HG02623 (cell line): ENCODE measurements around the gene MSRB1.
"Not testable (repeated sequence)": the region's sequence is repeated elsewhere in the genome, so short reads cannot be mapped to it uniquely, and the experiment has no call there.

Experiments used
- ATAC-seq: cut with Tn5 transposase; IDR thresholded peaks from one replicate; pipeline ENCODE4 v1.9.1; 2021; ENCODE audit warnings: moderate library complexity; ENCODE audit not compliant: unreplicated experiment

Gene MSRB1

DNA sequence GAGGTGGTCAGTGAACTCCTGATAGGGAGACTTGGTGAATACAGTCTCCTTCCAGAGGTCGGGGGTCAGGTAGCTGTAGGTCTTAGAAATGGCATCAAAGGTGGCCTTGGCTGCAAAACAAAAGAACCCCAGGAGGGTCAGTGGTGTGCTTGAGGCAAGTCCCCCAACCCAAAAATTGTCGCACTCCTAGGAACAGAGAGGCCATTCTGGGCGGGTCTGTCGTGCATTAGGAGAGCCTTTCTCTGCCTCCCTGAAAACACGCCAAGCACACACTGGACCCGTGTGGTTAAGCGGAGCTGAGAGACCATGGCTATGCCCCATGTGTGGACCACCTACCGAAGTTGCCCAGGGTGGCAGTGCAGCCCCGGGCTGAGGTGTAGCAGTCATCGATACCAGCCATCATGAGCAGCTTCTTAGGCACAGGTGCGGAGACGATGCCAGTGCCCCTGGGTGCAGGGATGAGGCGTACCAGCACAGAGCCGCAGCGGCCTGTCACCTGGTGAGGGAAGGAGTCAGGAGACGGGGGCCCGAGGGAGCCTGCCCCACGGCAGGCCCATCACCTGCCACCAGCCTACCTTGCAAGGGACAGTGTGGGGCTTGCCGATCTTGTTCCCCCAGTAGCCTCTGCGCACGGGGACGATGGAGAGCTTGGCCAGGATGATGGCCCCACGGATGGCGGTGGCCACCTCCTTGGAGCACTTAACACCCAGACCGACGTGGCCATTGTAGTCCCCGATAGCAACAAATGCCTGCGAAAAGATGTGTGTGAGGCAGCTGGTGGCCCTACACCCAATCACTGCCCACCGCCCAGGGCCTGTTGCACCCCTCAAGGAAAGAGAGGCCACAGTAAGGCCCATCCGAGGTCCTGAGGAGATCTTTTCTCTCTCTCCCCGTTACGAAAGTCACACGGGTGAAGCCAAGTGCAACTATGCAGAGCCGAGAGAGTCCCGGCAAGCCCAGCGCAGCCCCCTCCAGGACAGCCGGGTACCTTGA, 19.5 kb upstream of the MSRB1 start:
- ATAC-seq = not testable (repeated sequence)

DNA sequence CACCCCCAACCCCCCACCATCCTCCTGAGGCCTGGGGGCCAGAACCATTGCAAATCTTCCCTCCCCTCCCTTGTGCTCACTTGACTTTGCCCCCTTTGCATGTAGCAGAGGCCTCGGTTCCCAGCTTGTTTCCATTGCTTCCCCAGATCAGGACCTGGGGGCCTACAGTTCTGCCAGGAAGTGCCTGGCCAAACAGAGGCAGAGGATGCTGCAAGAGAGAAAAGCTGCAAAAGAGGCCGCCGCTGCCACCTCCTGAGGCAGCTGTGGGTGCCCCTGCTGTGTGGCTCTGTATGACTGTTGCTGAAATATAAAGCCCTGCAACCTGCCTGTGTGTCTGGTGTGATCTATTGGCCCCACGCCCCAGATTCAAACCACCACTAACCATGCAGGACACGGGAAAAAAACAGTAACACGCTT, 18.7 kb upstream of the MSRB1 start:
- ATAC-seq = no peak

DNA sequence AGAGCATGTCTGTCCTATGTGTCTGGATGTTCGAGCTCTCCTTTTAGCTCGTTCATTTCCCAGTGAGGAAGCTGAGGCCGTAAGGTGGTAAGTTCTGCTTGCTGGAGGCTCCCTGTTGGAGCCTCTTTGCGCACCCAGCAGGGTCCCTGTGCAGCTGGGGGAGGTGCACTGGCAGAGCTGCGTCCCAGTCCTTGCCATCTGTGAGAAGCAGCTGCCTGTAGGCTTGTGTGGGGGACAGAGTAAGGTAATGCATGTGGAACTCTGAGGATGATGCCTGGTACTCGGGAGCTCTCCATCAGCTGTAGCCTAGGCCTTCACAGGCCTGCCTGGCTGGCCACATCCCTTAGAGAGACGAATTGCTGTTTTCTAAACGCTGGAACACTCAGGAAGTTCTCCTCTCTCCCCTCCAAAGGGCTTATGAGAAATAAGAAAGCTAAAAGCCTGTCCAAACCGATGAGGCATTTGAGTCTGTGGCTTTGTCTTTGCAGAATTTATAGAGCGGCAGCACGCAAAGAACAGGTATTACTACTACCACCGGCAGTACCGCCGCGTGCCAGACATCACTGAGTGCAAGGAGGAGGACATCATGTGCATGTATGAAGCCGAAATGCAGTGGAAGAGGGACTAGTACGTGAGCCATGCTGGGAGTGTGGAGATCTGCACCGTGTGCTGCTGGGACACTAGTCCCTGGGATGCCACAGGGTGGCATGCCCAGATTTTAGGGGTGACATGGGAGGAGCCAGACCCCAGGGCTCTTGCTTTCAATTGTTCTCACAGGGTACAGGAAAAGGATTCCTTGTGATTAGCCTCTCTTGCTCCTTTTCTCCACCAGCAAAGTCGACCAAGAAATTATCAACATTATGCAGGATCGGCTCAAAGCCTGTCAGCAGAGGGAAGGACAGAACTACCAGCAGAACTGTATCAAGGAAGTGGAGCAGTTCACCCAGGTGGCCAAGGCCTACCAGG, 17.9 kb upstream of the MSRB1 start:
- ATAC-seq = no peak

DNA sequence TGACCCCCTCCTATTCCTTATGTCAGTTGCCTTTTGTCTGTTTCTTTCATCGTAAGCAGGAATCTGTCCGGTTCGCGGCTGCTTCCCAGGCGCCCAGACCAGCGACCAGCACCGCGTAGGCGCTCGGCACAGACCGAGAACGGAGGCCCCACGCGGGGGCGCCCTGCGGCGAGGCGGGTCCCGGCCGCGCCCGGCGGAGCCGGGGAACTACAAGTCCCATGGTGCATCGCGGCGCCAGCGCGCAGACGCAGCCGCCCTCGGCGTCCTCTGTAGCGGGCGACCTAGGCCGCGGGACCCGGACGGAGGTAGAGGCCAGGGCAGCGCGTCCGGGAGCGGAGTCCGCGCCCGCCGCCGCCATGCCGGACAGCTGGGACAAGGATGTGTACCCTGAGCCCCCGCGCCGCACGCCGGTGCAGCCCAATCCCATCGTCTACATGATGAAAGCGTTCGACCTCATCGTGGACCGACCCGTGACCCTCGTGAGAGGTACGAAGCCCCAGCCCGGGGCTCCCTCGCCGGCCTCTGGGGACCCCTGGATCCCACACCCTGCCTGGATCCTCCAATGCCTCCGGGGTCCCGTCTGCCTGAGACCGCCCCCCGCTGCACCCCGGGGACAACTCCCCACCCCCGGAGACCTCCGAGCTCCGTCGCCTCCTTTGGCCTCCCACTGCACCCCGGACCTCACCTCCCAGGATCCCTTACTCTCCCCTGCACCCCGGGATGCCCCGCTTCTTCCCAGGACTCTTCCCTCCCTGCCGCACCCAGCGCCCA, 16.5 kb upstream of the MSRB1 start, which contains the start of gene NDUFB10:
Gene NDUFB10 (plus strand): TSS at position 270 of the 771 bp plus-strand sequence. CDS start 87 bp downstream, at position 357.
- peak; percentile 70 for ATAC-seq

DNA sequence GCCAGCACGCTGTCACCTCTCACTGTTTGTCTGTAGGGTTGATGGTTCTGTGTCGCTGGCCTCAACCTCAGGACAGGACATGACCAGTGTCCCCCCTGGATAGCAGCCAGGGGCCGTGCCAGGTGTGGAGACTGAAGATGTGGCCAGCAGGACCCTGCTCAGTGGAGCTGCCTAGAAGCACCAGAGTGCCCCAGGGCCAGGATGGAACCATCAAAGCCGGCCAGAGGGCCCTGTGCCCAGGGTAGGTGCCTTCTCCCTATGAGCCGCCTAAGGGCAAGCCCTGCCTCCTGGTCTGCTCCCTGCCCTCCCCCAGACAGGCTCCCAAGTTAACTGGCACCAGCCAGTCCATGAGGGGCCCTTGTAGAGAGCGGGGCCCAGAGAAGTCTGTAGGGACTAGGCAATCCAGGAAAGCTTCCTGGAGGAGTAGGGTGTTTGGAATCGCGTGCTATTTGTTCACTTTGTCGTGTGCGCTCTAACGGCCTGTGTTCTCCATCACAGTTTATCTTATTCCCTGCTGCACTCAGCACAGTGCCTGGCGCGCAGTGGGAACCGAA, 15.8 kb upstream of the MSRB1 start:
- no peak for ATAC-seq

DNA sequence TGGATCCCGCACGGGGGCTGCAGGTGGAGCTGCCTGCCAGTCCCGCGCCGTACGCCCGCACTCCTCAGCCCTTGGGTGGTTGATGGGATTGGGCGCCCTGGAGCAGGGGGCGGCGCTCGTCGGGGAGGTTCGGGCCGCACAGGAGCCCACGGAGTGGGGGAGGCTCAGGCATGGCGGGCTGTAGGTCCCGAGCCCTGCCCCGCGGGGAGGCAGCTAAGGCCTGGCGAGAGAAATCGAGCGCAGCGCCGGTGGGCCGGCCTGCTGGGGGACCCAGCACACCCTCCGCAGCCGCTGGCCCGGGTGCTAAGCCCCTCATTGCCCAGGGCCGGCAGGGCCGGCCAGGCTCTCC, 15.1 kb upstream of the MSRB1 start:
- not testable (repeated sequence) for ATAC-seq

DNA sequence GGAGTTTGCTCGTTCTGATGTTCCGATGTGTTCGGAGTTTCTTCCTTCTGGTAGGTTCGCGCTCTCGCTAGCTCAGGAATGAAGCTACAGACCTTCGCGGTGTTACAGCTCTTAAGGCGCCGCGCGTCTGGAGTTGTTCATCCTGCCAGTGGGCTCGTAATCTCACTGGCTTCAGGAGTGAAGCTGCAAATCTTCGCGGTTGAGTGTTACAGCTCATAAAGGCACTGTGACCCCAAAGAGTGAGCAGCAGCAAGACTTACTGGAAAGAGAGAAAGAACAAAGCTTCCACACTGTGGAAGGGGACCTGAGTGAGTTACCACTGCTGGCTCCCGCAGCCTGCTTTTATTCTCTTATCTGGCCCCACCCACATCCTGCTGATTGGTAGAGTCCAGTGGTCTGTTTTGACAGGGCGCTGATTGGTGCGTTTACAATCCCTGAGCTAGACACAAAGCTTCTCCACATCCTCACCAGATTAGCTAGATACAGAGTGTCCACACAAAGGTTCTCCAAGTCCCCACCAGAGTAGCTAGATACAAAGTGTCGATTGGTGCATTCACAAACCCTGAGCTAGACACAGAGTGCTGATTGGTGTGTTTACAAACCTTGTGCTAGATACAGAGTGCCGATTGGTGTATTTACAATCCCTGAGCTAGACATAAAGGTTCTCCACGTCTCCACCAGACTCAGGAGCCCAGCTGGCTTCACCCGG, 14.6 kb upstream of the MSRB1 start:
- ATAC-seq = not testable (repeated sequence)

DNA sequence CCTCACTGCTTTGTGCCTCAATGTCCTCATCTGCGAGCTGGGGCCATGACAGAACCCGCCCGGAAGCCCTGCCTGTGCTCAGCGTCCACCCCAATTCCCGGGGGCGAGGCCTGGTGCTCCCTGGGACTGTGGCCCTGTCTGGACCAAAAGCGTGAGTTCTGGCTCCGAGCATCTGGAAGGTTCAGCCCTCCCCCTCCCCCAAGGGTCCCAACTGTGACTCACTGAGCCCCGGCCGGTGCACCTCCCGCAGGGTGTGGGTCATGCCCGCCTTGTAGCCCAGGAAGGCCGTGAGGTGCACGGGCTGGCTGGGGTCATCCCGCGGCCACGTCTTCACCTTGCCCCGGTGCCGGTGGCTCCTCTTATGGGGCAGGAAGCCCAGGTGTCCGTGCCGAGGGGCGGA, 10.7 kb upstream of the MSRB1 start:
- ATAC-seq = no peak

DNA sequence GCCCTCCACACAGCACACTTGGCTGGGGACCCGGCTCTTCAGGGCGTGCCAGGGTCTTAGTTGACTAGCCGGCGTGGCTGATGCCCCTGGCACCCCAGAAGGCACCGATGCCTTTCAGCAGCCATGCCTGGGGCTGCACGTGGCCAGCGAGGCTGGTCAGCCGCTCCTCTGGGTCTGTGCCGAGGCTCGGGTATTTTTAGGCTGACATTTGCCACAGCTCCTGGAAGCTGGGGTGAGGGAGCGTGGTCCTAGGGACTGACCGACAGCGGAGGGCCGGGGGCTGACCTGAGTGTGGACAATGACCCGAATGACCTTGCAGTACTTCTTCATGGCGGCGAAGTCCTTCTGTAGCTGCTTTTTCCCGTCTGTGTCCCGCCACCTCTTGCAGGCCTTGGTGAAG, 7.6 kb upstream of the MSRB1 start:
- no peak for ATAC-seq

DNA sequence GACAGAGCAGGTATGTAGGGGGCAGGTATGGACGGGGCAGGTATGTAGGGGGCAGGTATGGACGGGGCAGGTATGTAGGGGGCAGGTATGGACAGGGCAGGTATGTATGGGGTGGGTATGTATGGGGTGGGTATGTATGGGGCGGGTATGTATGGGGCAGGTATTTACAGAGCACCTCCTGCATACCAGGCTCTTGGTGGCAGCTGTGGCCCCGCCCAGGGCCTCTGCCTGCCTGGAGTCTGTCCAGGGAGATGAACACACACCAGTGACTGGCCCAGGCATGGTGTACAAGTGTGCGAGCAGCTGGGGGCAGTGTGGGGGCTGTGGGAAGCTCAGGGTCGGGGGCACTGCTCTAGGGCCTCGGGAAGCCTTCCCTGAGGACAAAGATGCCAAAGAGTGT, 7.0 kb upstream of the MSRB1 start:
- ATAC-seq = no peak

DNA sequence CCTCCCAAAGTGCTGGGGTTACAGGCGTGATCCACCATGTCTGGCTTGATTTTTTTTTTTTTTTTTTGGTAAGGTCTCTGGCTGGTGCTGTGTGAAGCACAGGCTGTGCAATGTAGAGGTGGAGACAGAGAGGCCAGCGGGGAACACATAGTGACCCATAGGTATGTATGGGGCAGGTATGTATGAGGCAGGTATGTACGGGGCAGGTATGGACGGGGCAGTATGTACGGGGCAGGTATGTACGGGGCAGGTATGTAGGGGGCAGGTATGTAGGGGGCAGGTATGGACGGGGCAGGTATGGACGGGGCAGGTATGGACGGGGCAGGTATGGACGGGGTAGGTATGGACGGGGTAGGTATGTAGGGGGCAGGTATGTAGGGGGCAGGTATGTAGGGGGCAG, 6.5 kb upstream of the MSRB1 start:
- no peak for ATAC-seq

DNA sequence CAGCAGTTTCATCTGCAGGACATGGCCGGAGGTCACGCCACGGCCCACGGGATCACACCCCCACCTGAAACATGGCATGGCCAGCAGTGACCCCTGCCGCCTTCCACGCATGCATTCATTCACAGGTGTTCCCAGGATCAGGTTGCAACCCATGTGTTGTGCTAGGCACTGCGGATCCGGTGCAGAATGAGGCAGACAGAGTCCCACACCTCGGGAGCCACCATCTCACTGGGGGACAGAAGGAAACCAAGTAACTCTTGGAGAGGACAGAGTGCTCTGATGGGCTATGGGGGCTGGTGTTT, 4.3 kb upstream of the MSRB1 start:
- no peak for ATAC-seq

DNA sequence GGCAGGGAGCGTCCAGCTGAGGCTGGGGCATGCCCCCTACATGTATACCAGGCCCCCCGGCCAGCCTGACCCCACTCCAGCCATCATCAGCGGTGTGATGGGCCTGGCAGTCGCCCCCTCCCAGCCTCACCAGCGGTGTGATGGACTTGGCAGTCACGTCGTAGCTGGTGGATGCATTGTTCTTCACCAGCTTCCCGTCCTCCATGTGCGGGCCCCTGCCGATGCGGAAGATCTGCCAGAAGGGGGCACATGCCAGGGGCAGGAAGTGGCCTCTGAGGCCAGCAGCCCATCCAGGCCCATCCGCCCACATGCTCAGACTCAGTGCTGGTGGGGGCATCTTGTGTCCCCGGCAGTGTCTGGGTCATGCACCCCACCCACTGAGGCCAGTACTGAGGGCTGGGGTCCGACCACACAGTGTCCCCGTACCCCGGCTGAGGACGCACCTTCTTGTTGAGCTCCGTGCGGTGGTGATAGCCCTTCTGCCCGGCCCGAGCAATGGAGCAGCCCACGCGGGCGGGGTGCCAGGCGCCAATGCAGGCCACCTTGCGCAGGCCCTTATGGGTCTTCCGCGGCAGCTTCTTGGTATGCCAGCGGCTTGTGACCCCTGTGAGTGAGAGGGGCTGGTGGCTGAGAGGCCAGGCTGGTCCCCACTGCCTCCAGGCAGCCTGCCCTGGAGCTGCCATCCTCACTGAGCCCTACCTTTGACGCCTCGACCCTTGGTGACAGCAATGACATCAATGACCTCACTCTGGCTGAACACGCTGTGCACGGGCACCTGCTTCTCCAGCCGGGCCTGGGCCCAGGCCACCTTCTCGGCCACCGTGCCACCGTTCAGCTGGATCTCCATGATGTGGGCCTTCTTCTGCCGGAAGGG, 3.7 kb upstream of the MSRB1 start:
- ATAC-seq = no peak

DNA sequence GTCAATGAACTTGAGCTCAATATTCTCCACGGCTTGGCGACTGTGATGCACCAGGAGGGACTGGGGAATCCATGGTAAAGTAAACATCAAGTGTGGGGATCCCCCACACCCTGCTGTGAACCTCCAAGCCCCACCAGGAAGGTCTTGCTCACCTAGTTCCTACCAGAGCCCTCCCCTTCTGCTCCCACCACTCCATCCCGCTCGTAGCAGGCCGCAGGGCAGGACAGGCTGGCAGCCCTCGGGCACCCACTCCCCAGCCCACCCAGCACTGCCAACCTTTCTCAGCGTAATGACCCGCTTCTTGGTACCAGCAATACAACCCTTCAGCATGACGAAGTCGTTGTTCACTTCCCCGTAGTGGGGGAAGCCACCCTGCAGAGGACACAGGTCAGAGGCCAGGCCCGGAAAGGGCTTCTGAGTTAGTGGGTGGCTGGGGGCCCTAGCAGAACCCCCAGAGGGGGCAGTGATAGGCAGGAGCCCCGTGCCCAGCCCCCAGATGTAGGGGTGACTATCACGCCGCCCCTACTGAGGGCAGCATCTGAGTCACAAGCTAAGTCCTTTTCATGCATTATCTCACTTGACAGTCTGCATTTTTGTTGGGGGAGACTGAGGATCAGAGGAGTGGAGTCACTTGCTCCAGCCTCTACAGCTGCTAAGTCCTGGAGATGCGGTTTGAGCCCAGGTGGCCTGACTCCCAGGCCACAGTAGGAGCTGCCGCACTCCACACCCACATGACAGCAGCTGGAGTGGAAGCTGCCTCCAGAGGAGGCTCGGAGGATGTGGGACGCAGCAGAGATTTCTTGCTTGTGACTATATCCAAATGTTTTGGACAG, 2.8 kb upstream of the MSRB1 start:
- ATAC-seq = no peak

DNA sequence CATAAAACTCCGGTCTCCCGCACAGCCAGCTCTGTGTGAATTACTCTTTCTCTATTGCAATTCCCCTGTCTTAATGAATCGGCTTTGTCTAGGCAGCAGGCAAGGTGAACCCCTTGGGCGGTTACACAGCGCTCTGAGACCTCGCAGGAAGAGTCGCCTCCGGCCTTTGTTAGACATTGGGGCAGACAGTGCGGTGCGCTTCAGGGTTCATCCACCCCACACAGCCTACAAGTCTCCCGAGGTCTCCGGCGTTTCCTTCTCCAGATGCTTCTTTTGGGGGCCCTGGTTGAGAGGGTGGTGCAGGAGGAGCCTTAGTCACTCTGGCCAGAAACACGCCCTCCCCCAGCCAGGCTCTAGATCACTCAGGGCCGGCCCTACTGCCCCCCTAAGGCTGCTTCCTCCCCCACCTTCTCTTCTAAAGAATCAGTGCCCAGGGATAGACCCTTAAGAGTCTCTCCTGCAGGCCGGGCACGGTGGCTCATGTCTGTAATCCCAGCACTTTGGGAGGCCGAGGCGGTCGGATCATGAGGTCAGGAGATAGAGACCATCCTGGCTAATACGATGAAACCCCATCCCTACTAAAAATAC, 1.7 kb upstream of the MSRB1 start:
- no peak for ATAC-seq

DNA sequence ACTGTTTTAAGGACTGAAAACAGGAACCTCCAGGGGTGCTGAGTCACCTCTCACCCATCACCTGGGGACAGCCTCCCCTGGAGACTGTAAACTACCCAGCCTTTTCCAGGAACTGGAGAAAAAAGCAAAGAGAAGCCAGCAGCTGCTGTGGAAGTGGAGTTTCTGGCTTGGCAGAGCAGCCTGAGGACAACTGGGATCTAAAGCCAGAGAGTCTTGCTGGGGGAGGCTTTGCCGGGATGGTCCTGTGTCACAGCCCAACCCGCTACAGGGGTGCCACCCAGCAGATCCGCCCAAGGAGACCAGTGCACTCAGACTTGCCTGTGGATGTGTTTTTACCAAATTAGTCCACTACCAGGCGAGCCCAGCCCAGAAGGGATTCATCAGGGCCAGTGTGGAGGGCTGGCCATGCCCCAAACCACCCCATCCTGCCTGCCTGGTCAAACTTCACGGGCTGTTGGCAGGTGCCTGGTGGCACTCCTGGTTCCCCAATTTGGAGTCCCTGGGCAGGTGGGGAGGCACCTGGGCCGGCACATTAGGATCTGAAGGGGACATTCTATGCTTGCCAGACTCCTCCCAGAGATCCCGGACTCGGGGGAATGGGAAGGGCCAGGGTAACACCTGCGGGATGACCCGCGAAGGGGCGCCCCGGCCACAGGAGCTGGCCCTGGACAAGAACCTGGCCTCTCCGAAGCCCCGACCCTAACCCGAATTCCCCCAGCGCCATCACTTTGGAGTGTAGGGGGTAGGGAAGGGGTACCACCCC, 771 bp downstream of the MSRB1 start:
- no peak for ATAC-seq
